ENCODE data around the gene AP2A1.
"Not testable (repeated sequence)": the region's sequence is repeated elsewhere in the genome, so short reads cannot be mapped to it uniquely, and the experiment has no call there.

The AP2A1 gene

GRCh38 chr19:49814010-49814409 is 47.2 kb downstream of the AP2A1 start:
- DNase-seq = no peak

DNA sequence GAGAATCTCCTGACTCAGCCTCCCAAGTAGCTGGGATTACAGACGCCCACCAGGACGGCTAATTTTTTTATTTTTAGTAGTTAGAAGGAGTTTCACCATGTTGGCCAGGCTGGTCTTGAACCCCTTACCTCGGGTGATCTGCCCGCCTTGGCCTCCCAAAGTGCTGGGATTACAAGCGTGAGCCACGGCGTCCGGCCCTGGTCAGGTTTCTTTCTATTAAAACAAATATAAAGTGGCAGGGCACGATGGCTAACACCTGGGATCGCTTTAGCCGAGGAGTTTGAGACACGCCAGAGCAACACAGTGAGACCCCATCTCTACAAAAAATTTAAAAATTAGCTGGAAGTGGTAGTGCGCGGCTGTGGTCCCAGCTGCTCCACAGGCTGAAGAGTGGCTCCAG is 49.8 kb downstream of the AP2A1 start:
- DNase-seq = no peak

GRCh38 chr19:49817964-49818648 is 51.3 kb downstream of the AP2A1 start, which contains the start of gene MED25:
MED25 (plus strand) TSS chr19:49818289; CDS start chr19:49818342, 53 bp downstream.
- DNase-seq = peak; percentile 85

GRCh38 chr19:49818649-49819370 is 52.0 kb downstream of the AP2A1 start:
- no peak for DNase-seq

- not testable (repeated sequence) for DNase-seq
Measured at GRCh38 chr19:49819452-49820115, 52.8 kb downstream of the AP2A1 start.

DNA sequence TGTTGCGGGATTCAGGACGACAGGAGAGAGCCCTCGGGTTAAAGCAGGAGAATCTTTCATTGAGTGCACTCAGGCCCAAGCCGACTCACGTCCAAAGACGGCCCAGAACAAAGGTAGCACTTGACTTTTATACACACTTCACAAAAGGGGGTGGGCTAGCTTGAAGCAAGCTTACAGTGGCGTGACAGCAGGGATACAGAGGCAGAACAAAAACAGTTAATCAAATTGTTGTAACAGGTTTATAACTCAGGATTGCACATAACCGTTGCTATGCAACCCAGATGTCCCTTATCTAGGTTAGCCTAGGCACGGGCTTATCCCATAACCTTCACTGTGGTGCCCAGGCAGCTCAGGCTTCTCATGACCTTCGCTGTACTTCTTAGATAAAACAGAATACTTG is 53.3 kb downstream of the AP2A1 start:
- DNase-seq = no peak

GRCh38 chr19:49823472-49823871 is 56.7 kb downstream of the AP2A1 start:
- no peak for DNase-seq

GRCh38 chr19:49824662-49825061 is 57.9 kb downstream of the AP2A1 start:
- no peak for DNase-seq

DNA sequence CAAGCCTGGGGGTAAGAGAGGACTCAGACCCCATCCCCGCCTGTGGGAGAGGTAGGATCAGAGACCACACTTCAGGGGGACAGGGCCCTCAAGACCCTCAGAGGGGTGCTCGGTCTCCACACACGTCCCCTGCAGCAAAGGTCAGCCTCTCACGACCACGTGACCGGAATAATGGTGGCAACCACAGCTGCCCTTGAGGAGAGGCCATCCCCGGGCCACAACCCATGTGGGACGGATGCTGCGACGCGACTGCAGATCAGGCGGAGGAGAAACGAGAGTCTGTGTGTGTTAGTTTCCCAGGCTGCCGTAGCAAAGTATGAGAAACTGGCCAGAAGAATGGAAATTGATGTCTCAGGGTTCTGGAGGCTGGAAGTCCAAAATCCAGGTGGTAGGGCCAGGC is 60.2 kb downstream of the AP2A1 start:
- no peak for DNase-seq

DNA sequence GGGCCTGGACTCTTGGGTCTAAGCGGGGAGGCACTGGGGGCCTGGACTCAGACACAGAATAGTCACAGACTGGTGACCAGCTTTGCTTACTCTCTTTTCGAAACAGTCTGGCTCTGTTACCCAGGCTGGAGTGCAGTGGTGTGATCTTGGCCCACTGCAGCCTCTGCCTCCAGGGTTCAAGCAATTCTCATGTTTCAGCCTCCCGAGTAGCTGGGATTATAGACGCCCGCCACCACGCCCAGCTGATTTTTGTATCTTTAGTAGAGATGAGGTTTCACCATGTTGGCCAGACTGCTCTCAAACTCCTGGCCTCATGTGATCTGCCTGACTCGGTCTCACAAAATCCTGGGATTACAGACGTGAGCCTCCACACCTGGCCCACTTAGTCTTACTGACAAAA is 62.4 kb downstream of the AP2A1 start:
- DNase-seq = no peak

GRCh38 chr19:49829721-49830120 is 62.9 kb downstream of the AP2A1 start:
- no peak for DNase-seq

DNA sequence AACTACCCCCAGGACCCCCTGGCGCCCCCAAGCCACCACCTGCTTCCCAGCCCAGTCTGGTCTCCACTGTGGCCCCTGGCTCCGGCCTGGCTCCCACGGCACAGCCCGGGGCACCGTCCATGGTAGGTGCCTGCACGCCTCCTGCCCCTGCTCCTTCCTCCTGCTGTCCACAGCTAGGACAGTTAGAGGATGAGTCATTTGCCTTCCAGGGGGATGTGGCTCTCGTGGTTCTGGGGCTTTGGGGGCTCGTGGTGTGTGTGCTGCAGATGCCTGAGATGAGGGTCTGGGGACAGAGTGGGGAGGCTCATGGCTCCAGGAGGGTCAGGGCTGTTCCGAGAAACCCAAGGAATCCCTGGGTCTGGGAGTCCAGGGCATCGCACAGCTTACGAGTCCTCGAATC is 64.0 kb downstream of the AP2A1 start:
- DNase-seq = no peak

DNA sequence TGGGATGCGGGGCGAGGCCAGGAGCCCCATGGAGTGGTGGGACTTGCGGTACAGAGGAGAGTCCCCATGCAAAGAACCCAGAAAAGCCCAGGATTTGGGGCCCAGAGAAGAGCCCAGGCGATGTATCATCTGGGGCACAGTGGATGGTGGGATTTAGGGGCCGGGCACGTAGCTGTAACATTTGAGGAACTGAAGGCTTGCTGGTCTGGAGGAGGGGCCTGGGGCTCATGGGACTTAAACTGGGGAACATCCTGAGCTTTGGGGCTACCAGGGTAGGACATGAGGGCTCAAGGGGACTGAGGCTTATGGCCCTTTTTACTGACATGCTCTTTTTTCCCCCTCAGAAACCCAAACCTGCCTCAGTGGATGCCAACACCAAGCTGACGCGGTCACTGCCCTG is 64.8 kb downstream of the AP2A1 start:
- DNase-seq = no peak

- DNase-seq = no peak
Measured at GRCh38 chr19:49832556-49832955, 65.8 kb downstream of the AP2A1 start.

GRCh38 chr19:49833599-49833998 is 66.8 kb downstream of the AP2A1 start:
- no peak for DNase-seq

DNA sequence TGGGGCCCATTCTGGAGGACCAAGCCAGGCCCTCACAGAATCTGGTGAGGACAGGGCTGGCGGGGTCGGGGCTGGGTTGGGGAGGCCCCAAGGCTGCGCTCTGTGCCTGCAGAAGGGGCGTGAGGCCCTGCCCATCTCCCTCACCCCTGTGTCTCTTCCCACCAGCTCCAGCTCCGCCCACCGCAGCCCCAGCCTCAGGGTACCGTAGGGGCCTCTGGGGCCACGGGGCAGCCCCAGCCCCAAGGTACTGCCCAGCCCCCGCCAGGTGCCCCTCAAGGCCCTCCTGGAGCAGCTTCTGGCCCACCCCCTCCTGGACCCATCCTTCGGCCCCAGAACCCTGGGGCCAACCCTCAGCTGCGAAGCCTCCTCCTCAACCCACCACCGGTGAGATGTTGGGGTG is 68.8 kb downstream of the AP2A1 start:
- no peak for DNase-seq

GRCh38 chr19:49836176-49837008 is 69.6 kb downstream of the AP2A1 start:
- no peak for DNase-seq

GRCh38 chr19:49837009-49837310 is 70.2 kb downstream of the AP2A1 start:
- DNase-seq = no peak

GRCh38 chr19:49837425-49837824 is 70.6 kb downstream of the AP2A1 start:
- DNase-seq = no peak

GRCh38 chr19:49838885-49839588 is 72.2 kb downstream of the AP2A1 start:
- DNase-seq = no peak

DNA sequence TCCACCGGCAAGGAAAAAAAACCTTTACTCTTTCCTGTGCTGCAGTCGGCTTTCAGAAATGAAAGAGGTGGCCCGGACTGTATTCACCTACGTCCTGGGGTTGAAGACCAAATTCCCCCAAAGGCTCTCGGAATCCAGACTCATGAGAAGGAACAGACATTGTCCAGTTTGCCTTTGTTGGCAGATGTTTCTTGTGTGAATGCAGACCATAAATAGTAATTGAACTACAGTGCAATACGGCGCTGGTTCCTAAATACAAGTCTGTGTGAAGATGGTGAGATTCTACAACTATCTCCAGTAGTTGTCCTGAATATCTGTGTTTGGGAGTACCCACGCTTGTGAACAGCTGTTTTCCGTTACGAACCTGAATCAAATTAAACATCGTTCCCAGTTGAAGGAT is 72.9 kb downstream of the AP2A1 start:
- DNase-seq = no peak

DNA sequence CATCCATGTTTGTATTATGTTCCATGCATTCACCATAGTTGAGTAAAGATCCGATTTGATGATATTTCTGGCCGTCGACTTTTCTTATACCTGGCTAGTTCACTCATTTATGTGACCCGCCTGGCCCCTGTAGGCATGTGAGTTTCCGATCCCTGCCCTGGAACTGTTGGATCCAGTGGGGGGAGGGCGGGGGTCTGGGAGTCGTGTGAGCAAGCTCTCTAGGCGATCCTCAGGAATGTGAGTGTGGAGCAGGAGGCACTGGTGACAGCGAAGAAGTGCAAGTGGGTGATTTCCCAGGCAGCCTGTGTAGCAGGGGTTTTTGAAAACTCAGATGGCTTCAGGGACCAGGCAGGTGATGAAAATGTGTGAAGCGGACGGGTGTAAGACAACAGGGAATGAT is 73.5 kb downstream of the AP2A1 start:
- DNase-seq = no peak
